ENCODE results near the gene HSP90AB1.

HSP90AB1 gene

DNA sequence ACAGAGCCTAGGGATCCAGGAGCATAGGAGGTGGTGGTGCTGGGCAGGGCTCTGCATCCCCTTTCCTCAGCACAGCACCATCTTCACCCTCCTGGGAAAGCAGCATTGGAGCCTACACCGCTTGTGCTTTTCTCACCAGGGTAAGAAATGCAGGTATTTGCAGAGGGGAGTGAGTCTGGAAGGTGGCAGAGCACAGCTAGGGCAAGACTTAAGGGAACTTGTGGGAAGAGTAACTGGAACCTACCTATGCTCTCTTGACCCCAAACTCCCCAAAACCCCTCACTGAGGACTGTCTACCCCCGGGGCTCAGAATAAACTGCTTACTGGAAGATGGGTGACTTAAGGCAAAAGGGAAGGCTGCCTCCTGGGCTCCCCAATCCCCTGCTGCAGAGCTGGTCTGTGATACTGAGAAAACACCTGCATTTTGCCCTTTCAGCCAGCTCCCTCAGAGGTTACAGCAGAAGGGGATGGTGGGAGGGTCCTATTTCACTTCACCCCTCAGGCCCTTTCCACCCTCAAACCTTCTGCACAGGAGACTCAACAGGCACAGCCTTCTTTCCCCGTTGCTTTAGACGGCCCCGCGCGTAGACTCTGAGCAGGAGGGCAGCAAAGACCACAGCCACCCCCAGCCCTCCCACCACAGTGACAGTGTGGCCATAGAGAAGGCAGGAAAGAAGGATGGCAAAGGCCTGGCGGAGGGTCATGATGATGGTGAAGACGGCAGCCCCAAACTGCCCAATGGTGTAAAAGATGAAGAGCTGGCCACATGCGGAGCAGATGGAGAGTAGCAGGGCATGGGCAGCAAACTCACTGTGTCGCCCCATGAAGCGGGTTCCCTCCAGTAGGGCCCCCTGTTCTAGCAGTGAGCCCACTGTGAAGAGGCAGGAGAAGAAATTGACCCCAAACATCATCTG is 7.5 kb downstream of the HSP90AB1 start:
- TF ChIP-seq Cebpa-rat (IDR thresholded peaks at IDR 0.05), result no peak
- peak overlapping the region in 3 of 10 experiments; percentile 77 to 91 (median 87); a peak in 3 of 20 replicates for H3K4me3 ChIP-seq
- H3K9ac ChIP-seq, result peak overlapping the region in 8 of 11 experiments; percentile 28 to 92 (median 90); a peak in 13 of 22 replicates
- peaks cover 69 to 94% (median 87%) of the 10 kb centered on the region in 11 experiments for H4K20me1 ChIP-seq
- no peaks in the 10 kb centered on the region for H3K9me3 ChIP-seq (replicated peaks in 1 of 11)
- H3K4me1 ChIP-seq, result peaks cover 64 to 92% (median 88%) of the 10 kb centered on the region in 10 experiments
- peaks cover 72 to 83% (median 74%) of the 10 kb centered on the region in 11 experiments for H3K36me3 ChIP-seq
- peak overlapping the region; percentile 92 to 99 (median 97); a peak in 20 of 22 replicates for H3K4me2 ChIP-seq
- 0 out of 22 replicates have a peak overlapping the region, but pooled peaks of 1 of the 11 experiments have one; percentile 6 for H3K27ac ChIP-seq
- H3K27me3 ChIP-seq, result no peaks in the 10 kb centered on the region

- peak overlapping the region in 8 of 10 experiments; percentile 77 to 91 (median 88); a peak in 11 of 20 replicates for H3K4me3 ChIP-seq
- H3K9ac ChIP-seq, result peak overlapping the region; percentile 86 to 94 (median 90); a peak in 20 of 22 replicates
- no peaks in the 10 kb centered on the region for H3K27me3 ChIP-seq
- peak overlapping the region; percentile 92 to 99 (median 97) for H3K4me2 ChIP-seq
- peaks cover 66 to 94% (median 86%) of the 10 kb centered on the region in 11 experiments for H4K20me1 ChIP-seq
- no peak for TF ChIP-seq Cebpa-rat (IDR thresholded peaks at IDR 0.05)
- peaks cover 72 to 83% (median 74%) of the 10 kb centered on the region in 11 experiments for H3K36me3 ChIP-seq
- peak overlapping the region in 4 of 11 experiments; percentile 86 to 91 (median 90); a peak in 1 of 22 replicates for H3K27ac ChIP-seq
- peaks cover 60 to 92% (median 86%) of the 10 kb centered on the region in 10 experiments for H3K4me1 ChIP-seq
- H3K9me3 ChIP-seq (replicated peaks in 1 of 11), result no peaks in the 10 kb centered on the region
Measured at GRCh38 chr6:44255105-44255808, 8.4 kb downstream of the HSP90AB1 start.

DNA sequence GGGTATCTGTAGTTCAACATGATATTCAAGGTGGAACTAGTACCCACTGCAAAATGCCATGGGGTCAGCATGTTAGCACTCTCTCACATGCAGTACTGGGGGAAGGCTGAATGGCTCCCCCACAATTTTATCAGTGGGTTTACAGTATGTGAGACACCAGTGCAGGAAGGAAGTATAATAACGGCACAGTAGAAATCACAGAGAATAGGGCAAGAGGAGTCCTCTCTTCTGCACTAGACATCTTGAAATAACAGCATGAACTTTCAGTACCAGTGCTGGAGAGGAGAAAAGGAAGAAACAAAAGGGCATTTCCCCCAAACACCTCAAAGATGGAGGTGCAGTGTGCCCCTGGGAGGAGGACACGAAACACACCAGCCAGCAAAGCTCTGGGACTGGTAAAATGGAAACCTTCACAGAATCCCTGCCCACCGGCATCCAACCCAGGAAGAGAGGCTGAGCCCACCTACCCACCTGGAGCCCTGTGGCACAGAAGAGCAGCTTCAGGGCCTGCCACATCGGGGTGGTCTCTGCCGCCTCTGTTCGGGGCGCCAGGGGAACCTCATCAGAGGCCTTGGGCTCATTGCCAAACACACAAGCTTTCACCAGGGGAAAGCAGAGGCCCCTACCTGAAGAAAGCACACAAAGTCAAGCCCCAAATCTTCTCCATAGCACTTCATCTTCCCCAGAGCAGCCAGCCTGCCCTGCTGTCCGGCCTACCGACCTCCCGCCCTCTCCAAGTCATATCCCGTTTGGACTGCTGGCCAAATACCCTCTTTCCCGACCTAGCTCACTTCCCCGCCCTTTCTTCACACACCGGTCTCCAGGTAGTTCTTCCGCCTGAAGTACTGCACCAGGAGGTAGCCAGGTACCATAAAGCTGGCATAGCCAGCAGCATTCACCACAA is 9.2 kb downstream of the HSP90AB1 start:
- Histone ChIP-seq H3K9me3 (replicated peaks in 1 of 11) (no peaks in the 10 kb centered on the region), H4K20me1 (peaks cover 63 to 94% (median 86%) of the 10 kb centered on the region in 11 experiments), H3K4me3 (peak overlapping the region; percentile 77 to 91 (median 88)), H3K27me3 (no peaks in the 10 kb centered on the region), H3K4me2 (peak overlapping the region; percentile 92 to 99 (median 97)), H3K27ac (peak overlapping the region; percentile 75 to 93 (median 90); a peak in 21 of 22 replicates), H3K4me1 (peaks cover 60 to 92% (median 86%) of the 10 kb centered on the region in 10 experiments), H3K9ac (peak overlapping the region; percentile 86 to 94 (median 90)), H3K36me3 (peaks cover 69 to 83% (median 74%) of the 10 kb centered on the region in 11 experiments)
- no peak for TF ChIP-seq Cebpa-rat (IDR thresholded peaks at IDR 0.05)

DNA sequence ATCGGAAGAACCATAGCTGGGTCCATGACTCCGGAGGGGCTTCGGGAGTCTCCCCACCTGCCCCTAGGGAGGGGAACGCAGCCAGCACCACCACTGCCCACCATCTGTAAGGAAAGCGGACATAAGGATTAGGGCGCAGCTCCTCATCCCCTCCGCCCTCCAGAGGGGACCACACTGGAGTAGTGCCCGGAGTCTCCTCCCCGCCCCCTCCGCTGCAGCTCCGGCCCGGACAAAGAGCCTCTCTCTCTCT is 9.8 kb downstream of the HSP90AB1 start:
- Histone ChIP-seq H3K9ac (peak overlapping the region; percentile 86 to 94 (median 90)), H3K4me3 (peak overlapping the region; percentile 77 to 91 (median 88)), H4K20me1 (peaks cover 63 to 94% (median 86%) of the 10 kb centered on the region in 11 experiments), H3K36me3 (peaks cover 69 to 83% (median 74%) of the 10 kb centered on the region in 11 experiments), H3K4me2 (peak overlapping the region; percentile 92 to 99 (median 97)), H3K27ac (peak overlapping the region; percentile 75 to 93 (median 90)), H3K4me1 (peaks cover 64 to 92% (median 86%) of the 10 kb centered on the region in 10 experiments), H3K27me3 (no peaks in the 10 kb centered on the region), H3K9me3 (replicated peaks in 1 of 11) (no peaks in the 10 kb centered on the region)
- no peak for TF ChIP-seq Cebpa-rat (IDR thresholded peaks at IDR 0.05)

DNA sequence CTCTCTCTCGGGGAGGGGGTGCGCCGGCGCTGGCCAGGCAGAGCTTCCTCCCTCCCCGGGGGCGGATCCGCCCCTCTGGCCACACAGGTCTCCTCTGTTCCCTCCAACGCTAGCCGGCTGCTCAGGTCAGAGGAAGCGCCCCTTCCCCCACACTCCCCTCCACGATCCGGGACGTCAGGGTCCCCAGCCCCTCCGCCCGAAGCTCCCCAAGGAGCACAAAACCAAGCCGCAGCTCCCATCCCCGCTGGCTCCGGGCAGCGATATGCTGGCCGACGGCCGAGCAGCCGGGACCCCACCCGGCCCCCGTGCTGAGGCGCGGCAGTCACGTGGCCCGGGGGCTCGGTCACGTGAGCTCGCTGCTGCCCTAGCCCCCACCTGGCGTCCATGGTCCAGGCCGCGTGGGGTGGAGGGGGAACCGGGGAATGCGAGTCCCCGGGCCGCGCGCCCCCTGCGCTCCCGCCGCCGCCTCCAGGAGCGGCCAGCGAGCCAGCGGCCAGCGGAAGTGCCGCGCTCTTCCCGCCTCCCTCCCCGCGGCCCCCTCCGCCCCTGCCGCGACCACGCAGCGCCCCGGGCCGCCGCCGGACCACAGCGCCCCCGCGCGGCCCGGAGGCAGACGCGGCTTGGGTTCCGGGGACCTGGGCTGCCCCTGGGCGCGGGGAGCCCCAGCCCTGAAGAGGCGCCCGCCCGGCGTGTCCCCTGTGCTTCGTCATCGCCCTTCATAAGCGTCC is 10.3 kb downstream of the HSP90AB1 start, which contains the start of gene SLC35B2:
Gene SLC35B2, minus strand, starts transcription at position 504 of the 728 bp plus-strand sequence. Its CDS starts 118 bp downstream, at position 386.
- Histone ChIP-seq H3K9me3 (replicated peaks in 1 of 11) (no peaks in the 10 kb centered on the region), H3K9ac (peak within 1 kb of the TSS; percentile 86 to 94 (median 90)), H3K27me3 (no peaks in the 10 kb centered on the region), H3K36me3 (peaks cover 69 to 83% (median 74%) of the 10 kb centered on the region in 11 experiments), H3K4me1 (peaks cover 65 to 92% (median 86%) of the 10 kb centered on the region in 10 experiments), H3K4me2 (peak within 1 kb of the TSS; percentile 92 to 99 (median 97)), H3K27ac (peak within 1 kb of the TSS; percentile 75 to 93 (median 90)), H3K4me3 (peak within 1 kb of the TSS; percentile 77 to 91 (median 88)), H4K20me1 (peaks cover 60 to 94% (median 86%) of the 10 kb centered on the region in 11 experiments)
- no peak for TF ChIP-seq Cebpa-rat (IDR thresholded peaks at IDR 0.05)

DNA sequence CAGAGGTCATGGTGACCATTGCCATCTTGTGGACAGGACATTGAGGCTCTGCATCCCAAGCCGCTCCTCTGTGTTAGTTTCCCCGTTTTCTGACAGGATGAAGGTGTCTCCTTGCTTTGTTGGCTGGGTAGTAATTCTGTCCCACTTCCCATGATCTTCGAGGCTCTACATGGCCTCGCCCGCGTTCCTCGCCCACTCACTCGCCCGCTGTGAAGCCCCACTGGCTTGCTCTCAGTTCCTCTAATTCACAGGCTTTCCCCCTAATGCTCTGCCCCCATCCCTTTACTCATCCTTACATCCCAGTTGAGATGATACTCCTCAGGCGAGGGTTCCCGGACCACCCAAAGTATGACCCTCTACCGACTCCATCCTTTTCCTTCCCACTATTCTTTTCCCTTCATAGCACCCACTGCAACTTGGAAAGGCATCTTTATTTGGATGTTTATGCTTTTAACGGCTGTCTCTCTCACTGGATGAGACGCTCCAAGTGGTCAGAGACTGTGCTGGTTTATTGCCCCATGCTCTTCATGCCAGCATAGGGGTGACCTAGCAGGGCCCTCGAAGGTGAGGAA is 10.9 kb downstream of the HSP90AB1 start:
- Histone ChIP-seq H3K4me3 (peak overlapping the region; percentile 77 to 91 (median 88)), H3K9ac (peak overlapping the region; percentile 86 to 94 (median 90)), H4K20me1 (peaks cover 54 to 94% (median 86%) of the 10 kb centered on the region in 11 experiments), H3K9me3 (replicated peaks in 1 of 11) (no peaks in the 10 kb centered on the region), H3K36me3 (peaks cover 62 to 83% (median 72%) of the 10 kb centered on the region in 11 experiments), H3K4me1 (peaks cover 72 to 92% (median 86%) of the 10 kb centered on the region in 10 experiments), H3K4me2 (peak overlapping the region; percentile 92 to 99 (median 97)), H3K27ac (peak overlapping the region; percentile 75 to 93 (median 90)), H3K27me3 (no peaks in the 10 kb centered on the region)
- TF ChIP-seq Cebpa-rat (IDR thresholded peaks at IDR 0.05), result no peak

GRCh38 chr6:44258325-44258863 is 11.5 kb downstream of the HSP90AB1 start:
- no peak for TF ChIP-seq Cebpa-rat (IDR thresholded peaks at IDR 0.05)
- peak overlapping the region; percentile 92 to 99 (median 97) for H3K4me2 ChIP-seq
- peaks cover 57 to 77% (median 67%) of the 10 kb centered on the region in 11 experiments for H3K36me3 ChIP-seq
- H3K27ac ChIP-seq, result peak overlapping the region in 10 of 11 experiments; percentile 86 to 93 (median 90); a peak in 18 of 22 replicates
- H4K20me1 ChIP-seq, result peaks cover 48 to 94% (median 85%) of the 10 kb centered on the region in 11 experiments
- H3K27me3 ChIP-seq, result no peaks in the 10 kb centered on the region
- H3K4me1 ChIP-seq, result peaks cover 77 to 91% (median 86%) of the 10 kb centered on the region in 10 experiments
- peak overlapping the region; percentile 86 to 94 (median 90); a peak in 19 of 22 replicates for H3K9ac ChIP-seq
- H3K4me3 ChIP-seq, result peak overlapping the region in 4 of 10 experiments; percentile 3 to 91 (median 82); a peak in 4 of 20 replicates
- H3K9me3 ChIP-seq (replicated peaks in 1 of 11), result no peaks in the 10 kb centered on the region

All from BLaER1 treated with 17β-estradiol and CSF1 and Interleukin-3, amounts not matched to agents 10 nM and 100 nM (cell line).